CD4-positive, alpha-beta memory T cell (primary cell): ENCODE measurements around the gene SRGAP2C. TPM values are rescaled to one million over a fixed set of nuclear protein-coding genes. Genes with fewer than 3 reads are reported as not detected.
"Not testable (repeated sequence)": the region's sequence is repeated elsewhere in the genome, so short reads cannot be mapped to it uniquely, and the experiment has no call there.

Source experiments
- CTCF ChIA-PET: fragments of 350-600 bp; sonication (Branson Sonifier 250); formaldehyde crosslinking; loops from one replicate; lab custom pipeline; 2021; ENCODE audit warnings: inconsistent platforms; ENCODE audit not compliant: partially characterized antibody; lab: Charles Lee
- POLR2A ChIA-PET: fragments of 350-600 bp; sonication (Branson Sonifier 250); formaldehyde crosslinking; loops from one replicate; lab custom pipeline; 2021; ENCODE audit not compliant: partially characterized antibody; lab: Charles Lee
- DNase-seq, 5 donors: peaks; one replicate each; pipeline versions ENCODE4 v3.0.0 to v3.0.0-alpha.2; 2020 to 2022; ENCODE audit warnings: mixed read lengths in 1 of 5
- H3K27ac ChIP-seq: one replicate; pipeline ENCODE4 v1.7.0; 2013; ENCODE audit warnings: low read depth, low read length
- H3K27me3 ChIP-seq: 2 replicates; pipeline ENCODE4 v1.7.0; 2013; ENCODE audit warnings: mild to moderate bottlenecking, low read length, moderate library complexity; ENCODE audit not compliant: insufficient read depth
- H3K36me3 ChIP-seq: 2 replicates; pipeline ENCODE4 v1.7.0; 2013; ENCODE audit warnings: mild to moderate bottlenecking, low read length, moderate library complexity; ENCODE audit not compliant: insufficient read depth
- H3K4me1 ChIP-seq: 2 replicates; pipeline ENCODE4 v1.7.0; 2013; ENCODE audit warnings: mild to moderate bottlenecking, low read length, moderate library complexity; ENCODE audit not compliant: insufficient read depth
- H3K4me3 ChIP-seq, 2 donors: one replicate each; pipeline ENCODE4 v1.7.0; 2013; ENCODE audit warnings: low read length in 2 of 2, mild to moderate bottlenecking in 1 of 2
- H3K9me3 ChIP-seq, 2 donors: one replicate each; pipeline ENCODE4 v1.7.0; 2013; ENCODE audit warnings: low read length in 2 of 2, control low read depth in 1 of 2; ENCODE audit not compliant: control insufficient read depth in 1 of 2
- H3K27ac Mint-ChIP-seq, 7 donors: one replicate each; pipeline ENCODE4 v1.8.0; 2020 to 2021; ENCODE audit warnings: mixed read lengths in 7 of 7, mild to moderate bottlenecking in 6 of 7, inconsistent platforms in 3 of 7, moderate library complexity in 3 of 7
- H3K27me3 Mint-ChIP-seq, 2 donors: one replicate each; pipeline ENCODE4 v1.8.0; 2020 to 2021; ENCODE audit warnings: mixed read lengths in 2 of 2
- H3K36me3 Mint-ChIP-seq, 2 donors: one replicate each; pipeline ENCODE4 v1.8.0; 2020 to 2021; ENCODE audit warnings: mixed read lengths in 2 of 2, inconsistent platforms in 1 of 2, mild to moderate bottlenecking in 1 of 2
- H3K4me1 Mint-ChIP-seq, 4 donors: one replicate each; pipeline ENCODE4 v1.8.0; 2020 to 2021; ENCODE audit warnings: mixed read lengths in 4 of 4, mild to moderate bottlenecking in 1 of 4
- H3K4me3 Mint-ChIP-seq, 8 donors: one replicate each; pipeline ENCODE4 v1.8.0; 2020 to 2021; ENCODE audit warnings: mixed read lengths in 8 of 8, mild to moderate bottlenecking in 7 of 8, moderate library complexity in 6 of 8, inconsistent platforms in 3 of 8
- H3K9me3 Mint-ChIP-seq, 8 donors: one replicate each; pipeline ENCODE4 v1.8.0; 2020 to 2021; ENCODE audit warnings: mixed read lengths in 8 of 8, mild to moderate bottlenecking in 5 of 8, inconsistent platforms in 3 of 8, moderate library complexity in 1 of 8
- intact Hi-C: fragments of 100-400 bp; cut with micrococcal nuclease; formaldehyde crosslinking; loops from one replicate; pipeline ENCODE4 v1.15.1; 2023
- polyA plus RNA-seq, 2 donors: library from polyadenylated mRNA; unstranded; fragments of 300-500 nt; fragmentation: Illumina TruSeq; gene quantifications; one replicate each; pipeline ENCODE4 v1.2.3, GENCODE V29; 2021
- total RNA-seq, 2 experiments: library from RNA; stranded (reverse); gene quantifications; one replicate each; pipeline ENCODE4 v1.2.3, GENCODE V29; 2021

SRGAP2C gene
- total and polyA plus RNA-seq, 4 experiments from 2014 or later = 2.1 to 29.0 (median 16.1) TPM

- intact Hi-C loops, CTCF ChIA-PET, H3K4me1 Mint-ChIP-seq, H3K4me1 ChIP-seq, H3K36me3 ChIP-seq, H3K27ac ChIP-seq, POLR2A ChIA-PET, H3K36me3 Mint-ChIP-seq, H3K4me3 Mint-ChIP-seq, H3K9me3 Mint-ChIP-seq, H3K9me3 ChIP-seq, H3K4me3 ChIP-seq, H3K27ac Mint-ChIP-seq, DNase-seq, H3K27me3 ChIP-seq, H3K27me3 Mint-ChIP-seq: not testable (repeated sequence)
Observed at GRCh38 chr1:121283587-121284180, 98.9 kb downstream of the SRGAP2C start.

GRCh38 chr1:121292590-121292989 is 107.8 kb downstream of the SRGAP2C start:
- H3K36me3 Mint-ChIP-seq, H3K9me3 Mint-ChIP-seq, CTCF ChIA-PET: not testable (repeated sequence)

GRCh38 chr1:121293263-121294204 is 108.8 kb downstream of the SRGAP2C start:
- H3K27ac ChIP-seq, H3K27ac Mint-ChIP-seq, H3K9me3 Mint-ChIP-seq, H3K4me1 Mint-ChIP-seq, H3K36me3 ChIP-seq, H3K27me3 Mint-ChIP-seq, POLR2A ChIA-PET, intact Hi-C loops, H3K27me3 ChIP-seq, DNase-seq, H3K4me3 Mint-ChIP-seq, H3K9me3 ChIP-seq, H3K36me3 Mint-ChIP-seq, H3K4me1 ChIP-seq, H3K4me3 ChIP-seq, CTCF ChIA-PET: not testable (repeated sequence)

More at GRCh38 chr1:121292590-121292989, 107.8 kb downstream of the SRGAP2C start:
- H3K27ac ChIP-seq, H3K27ac Mint-ChIP-seq, H3K4me3 Mint-ChIP-seq, H3K4me1 ChIP-seq, H3K36me3 ChIP-seq, intact Hi-C loops, H3K4me3 ChIP-seq, POLR2A ChIA-PET, H3K27me3 ChIP-seq, H3K9me3 ChIP-seq, H3K4me1 Mint-ChIP-seq, H3K27me3 Mint-ChIP-seq, DNase-seq: not testable (repeated sequence)

- POLR2A ChIA-PET, H3K27ac Mint-ChIP-seq: not testable (repeated sequence)
Observed at GRCh38 chr1:121294205-121294570, 109.4 kb downstream of the SRGAP2C start.

GRCh38 chr1:121296563-121296962 is 111.8 kb downstream of the SRGAP2C start:
- not testable (repeated sequence) for H3K27ac Mint-ChIP-seq, H3K4me3 ChIP-seq, H3K4me1 Mint-ChIP-seq

More at GRCh38 chr1:121294205-121294570, 109.4 kb downstream of the SRGAP2C start:
- H3K27me3 Mint-ChIP-seq, H3K36me3 Mint-ChIP-seq, H3K27me3 ChIP-seq, H3K36me3 ChIP-seq, H3K4me3 Mint-ChIP-seq, intact Hi-C loops, H3K4me3 ChIP-seq, H3K4me1 ChIP-seq, H3K9me3 Mint-ChIP-seq, H3K4me1 Mint-ChIP-seq, H3K9me3 ChIP-seq, H3K27ac ChIP-seq, CTCF ChIA-PET, DNase-seq: not testable (repeated sequence)

GRCh38 chr1:121298529-121298928 is 113.8 kb downstream of the SRGAP2C start:
- H3K36me3 ChIP-seq, H3K27me3 ChIP-seq, H3K4me1 ChIP-seq, POLR2A ChIA-PET, intact Hi-C loops, H3K4me3 Mint-ChIP-seq, H3K27me3 Mint-ChIP-seq, H3K9me3 Mint-ChIP-seq, CTCF ChIA-PET, DNase-seq, H3K27ac ChIP-seq, H3K9me3 ChIP-seq, H3K4me1 Mint-ChIP-seq, H3K27ac Mint-ChIP-seq, H3K36me3 Mint-ChIP-seq, H3K4me3 ChIP-seq: not testable (repeated sequence)

More at GRCh38 chr1:121296563-121296962, 111.8 kb downstream of the SRGAP2C start:
- H3K36me3 Mint-ChIP-seq, H3K9me3 Mint-ChIP-seq, H3K36me3 ChIP-seq, H3K9me3 ChIP-seq, CTCF ChIA-PET, H3K27ac ChIP-seq, H3K4me1 ChIP-seq, H3K4me3 Mint-ChIP-seq, POLR2A ChIA-PET, H3K27me3 Mint-ChIP-seq, intact Hi-C loops, DNase-seq, H3K27me3 ChIP-seq: not testable (repeated sequence)

- DNase-seq, H3K27ac Mint-ChIP-seq, H3K4me1 Mint-ChIP-seq, H3K9me3 ChIP-seq, intact Hi-C loops, H3K4me3 ChIP-seq, H3K36me3 Mint-ChIP-seq, H3K27me3 Mint-ChIP-seq, CTCF ChIA-PET, H3K4me3 Mint-ChIP-seq, H3K27me3 ChIP-seq, H3K4me1 ChIP-seq, H3K27ac ChIP-seq, H3K36me3 ChIP-seq, POLR2A ChIA-PET, H3K9me3 Mint-ChIP-seq: not testable (repeated sequence)
Observed at GRCh38 chr1:121299514-121300149, 114.9 kb downstream of the SRGAP2C start.
